GM13977 (cell line): Measurements from ENCODE around the gene FSTL5.

Experiments used
- DNase-seq: peaks from one replicate; pipeline ENCODE4 v3.0.0; 2012; ENCODE audit warnings: low spot score
- CTCF ChIP-seq: IDR thresholded peaks from 2 replicates; pipeline ENCODE4 v1.5.1; 2012; ENCODE audit warnings: mild to moderate bottlenecking, control low read depth; ENCODE audit not compliant: insufficient read depth; ENCODE audit errors: extremely low read depth, missing control alignments
- in situ Hi-C: fragments of 300-500 bp; cut with MboI; formaldehyde crosslinking; loops from one replicate; pipeline ENCODE4 v1.12.0; 2022; ENCODE audit warnings: low sequenced_read_pairs, low pct_unique_long_range_greater_than_20kb, mixed read lengths, inconsistent platforms; ENCODE audit not compliant: unreplicated experiment

Gene FSTL5

GRCh38 chr4:161454860-161455259, 708.9 kb downstream of the FSTL5 start:
- no peak for DNase-seq
- TF ChIP-seq CTCF = no peak
- in situ Hi-C loops = no loop called here

DNA sequence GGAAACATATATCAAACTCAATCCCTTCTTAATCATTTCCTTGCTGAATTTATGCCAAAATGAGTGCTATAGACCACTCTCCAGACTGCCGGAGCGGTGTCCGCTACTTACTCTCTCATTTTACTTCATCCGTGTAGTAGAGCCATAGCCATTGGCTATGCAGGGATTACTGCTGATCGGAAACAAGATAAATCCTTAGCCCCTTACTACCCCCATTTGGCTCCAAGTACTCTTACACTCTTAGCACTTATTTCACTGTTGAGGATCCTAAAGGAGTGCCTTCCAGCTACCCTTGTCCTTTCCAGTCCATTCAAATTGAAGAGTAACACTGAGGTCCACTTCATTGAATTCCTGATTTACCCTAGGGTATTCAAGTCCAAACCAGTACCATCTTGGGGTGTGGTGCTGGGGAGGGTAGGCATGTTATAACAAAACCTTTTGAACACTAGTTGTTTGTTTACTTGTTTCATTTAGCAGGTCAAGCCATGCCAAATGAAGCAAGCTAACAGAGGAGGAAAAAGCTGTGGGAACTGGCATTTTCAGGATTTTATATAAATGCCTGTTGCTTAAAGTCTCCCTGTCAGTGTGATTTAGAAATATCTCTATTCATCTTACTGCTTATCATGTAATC, 715.1 kb downstream of the FSTL5 start:
- in situ Hi-C loops = no loop called here
- TF ChIP-seq CTCF = no peak

GRCh38 chr4:161444626-161445025, 719.2 kb downstream of the FSTL5 start:
- no peak for TF ChIP-seq CTCF
- in situ Hi-C loops = no loop called here
- DNase-seq = no peak

More for the DNA sequence above, 715.1 kb downstream of the FSTL5 start:
- DNase-seq = no peak

GRCh38 chr4:161442921-161443320, 720.9 kb downstream of the FSTL5 start:
- no peak for DNase-seq
- no peak for TF ChIP-seq CTCF
- in situ Hi-C loops = no loop called here

DNA sequence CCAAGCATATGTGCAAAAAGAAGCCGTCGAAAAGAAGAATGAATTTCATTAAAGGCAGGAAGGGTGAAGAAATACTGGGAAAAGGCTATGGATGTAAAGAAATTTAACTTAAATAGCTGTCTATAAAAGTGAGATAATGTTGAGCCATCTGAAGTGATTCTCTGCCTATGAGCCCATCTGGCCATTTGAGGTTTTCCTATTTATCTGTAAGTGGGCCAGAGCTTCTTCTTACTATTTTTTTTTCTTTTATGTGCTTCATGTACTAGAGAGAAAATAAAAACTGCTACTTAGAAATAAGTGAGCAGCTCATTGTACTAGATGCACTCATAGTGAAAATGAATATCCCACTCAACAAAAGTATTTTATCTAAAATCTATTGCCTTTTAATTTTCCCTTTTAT, 725.7 kb downstream of the FSTL5 start:
- in situ Hi-C loops = no loop called here
- TF ChIP-seq CTCF = no peak
- no peak for DNase-seq

DNA sequence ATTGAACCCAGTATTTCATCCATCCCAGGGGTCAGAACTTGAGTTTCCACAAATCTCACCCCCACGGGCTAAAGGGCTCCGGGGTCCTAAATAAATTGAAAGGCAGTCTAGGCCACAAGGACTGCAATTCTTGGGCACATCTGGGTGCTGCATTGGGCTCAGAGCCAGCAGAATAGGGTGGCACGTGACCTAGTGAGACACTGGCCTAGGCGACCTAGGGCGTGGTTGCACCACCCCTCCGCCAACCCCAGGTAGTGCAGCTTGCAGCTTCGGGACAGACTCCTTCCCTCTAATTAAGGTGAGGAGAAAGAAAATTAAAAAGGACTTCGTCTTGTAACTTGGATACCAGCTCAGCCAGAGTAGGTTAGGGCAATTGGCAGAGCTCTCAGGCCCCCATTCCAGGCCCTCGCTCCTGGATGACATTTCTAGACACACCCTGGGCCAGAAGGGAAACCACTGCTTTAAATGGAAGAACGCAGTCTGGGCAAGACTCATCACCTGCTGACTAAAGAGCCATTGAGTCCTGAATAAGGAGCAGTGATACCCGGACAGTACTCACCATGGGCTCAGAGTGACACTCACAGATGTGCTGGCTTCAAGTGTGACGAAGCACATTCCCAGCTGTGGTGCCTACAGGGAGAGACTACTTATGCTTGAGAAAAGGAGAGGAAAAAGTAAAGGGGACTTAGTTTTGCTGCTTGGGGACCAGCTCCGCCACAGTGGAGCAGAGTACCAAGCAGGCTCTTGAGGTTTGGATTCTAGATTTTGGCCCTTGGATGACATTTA, 735.4 kb downstream of the FSTL5 start:
- in situ Hi-C loops = no loop called here
- no peak for TF ChIP-seq CTCF
- no peak for DNase-seq
